ENCODE data around the gene USP10. TPM values are rescaled to one million over a fixed set of nuclear protein-coding genes. Genes with fewer than 3 reads are reported as not detected.

The USP10 gene
- polyA plus RNA-seq, 1 donor, result 137 TPM

GRCh38 chr16:84821728-84822689 is 122.2 kb downstream of the USP10 start:
- no peak for DNase-seq

DNA sequence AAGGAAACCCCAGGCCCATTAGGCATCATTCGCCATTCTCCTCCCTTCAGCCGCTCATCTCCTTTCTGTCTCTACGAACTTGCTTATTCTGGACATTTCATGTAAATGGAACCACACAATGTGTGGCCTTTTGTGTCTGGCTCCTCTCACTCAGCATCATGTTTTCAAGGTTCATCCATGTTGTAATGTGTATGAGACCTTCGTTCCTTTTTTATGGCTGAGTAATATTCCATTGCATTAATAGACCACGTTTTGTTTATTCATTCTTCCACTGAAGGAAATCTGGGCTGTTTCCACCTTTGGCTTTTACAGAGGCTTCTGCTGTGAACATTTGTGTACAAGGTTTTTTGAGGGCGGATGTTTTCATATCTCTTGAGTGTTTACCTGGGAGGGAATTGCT is 123.2 kb downstream of the USP10 start:
- no peak for DNase-seq

GRCh38 chr16:84823484-84823883 is 123.7 kb downstream of the USP10 start:
- no peak for DNase-seq

GRCh38 chr16:84823926-84824325 is 124.1 kb downstream of the USP10 start:
- no peak for DNase-seq

- no peak for DNase-seq
Measured at GRCh38 chr16:84825896-84826557, 126.2 kb downstream of the USP10 start.

- no peak for DNase-seq
Measured at GRCh38 chr16:84826558-84826941, 126.8 kb downstream of the USP10 start.

GRCh38 chr16:84827131-84827574 is 127.4 kb downstream of the USP10 start:
- DNase-seq, result no peak

GRCh38 chr16:84827897-84828296 is 128.1 kb downstream of the USP10 start:
- no peak for DNase-seq

GRCh38 chr16:84828322-84828721 is 128.5 kb downstream of the USP10 start:
- no peak for DNase-seq

Other genes starting within 250 kb of the USP10 start
- 20.3 TPM for gene MEAK7, start 195.3 kb upstream of the USP10 start, polyA plus RNA-seq (ENCODE audit: insufficient read length)
- 120 TPM for gene COTL1, start 81.9 kb upstream of the USP10 start, polyA plus RNA-seq (ENCODE audit: insufficient read length)
- 30.0 TPM for gene KLHL36, start 51.5 kb upstream of the USP10 start, polyA plus RNA-seq (ENCODE audit: insufficient read length)
- 6.1 TPM for gene CRISPLD2, start 120.0 kb downstream of the USP10 start, polyA plus RNA-seq (ENCODE audit: insufficient read length)